Fibroblast of skin of left biceps (primary cell): ENCODE data around the gene TMBIM4.
"Not testable (repeated sequence)": the region's sequence is repeated elsewhere in the genome, so short reads cannot be mapped to it uniquely, and the experiment has no call there.

Experiments used
- DNase-seq, 2 experiments: peaks; one replicate each; pipeline ENCODE4 v3.0.0-alpha.2; 2013; ENCODE audit warnings: low read depth in 2 of 2

TMBIM4 gene

GRCh38 chr12:66184822-66185221 is 15.0 kb upstream of the TMBIM4 start:
- not testable (repeated sequence) for DNase-seq

- no peak for DNase-seq
Measured at GRCh38 chr12:66182956-66183355, 13.2 kb upstream of the TMBIM4 start.

- DNase-seq = no peak
Measured at GRCh38 chr12:66176105-66176900, 6.5 kb upstream of the TMBIM4 start.

GRCh38 chr12:66174391-66175325 is 4.9 kb upstream of the TMBIM4 start:
- not testable (repeated sequence) for DNase-seq

GRCh38 chr12:66170606-66171005 is 810 bp upstream of the TMBIM4 start:
- DNase-seq = no peak

- DNase-seq = no peak
Measured at GRCh38 chr12:66168410-66168809, 1.4 kb downstream of the TMBIM4 start.

GRCh38 chr12:66166561-66166960 is 3.2 kb downstream of the TMBIM4 start:
- no peak for DNase-seq

GRCh38 chr12:66165141-66165540 is 4.7 kb downstream of the TMBIM4 start:
- no peak for DNase-seq

- DNase-seq = no peak
Measured at GRCh38 chr12:66164349-66164821, 5.4 kb downstream of the TMBIM4 start.

- no peak for DNase-seq
Measured at GRCh38 chr12:66163289-66163688, 6.5 kb downstream of the TMBIM4 start.

- no peak for DNase-seq
Measured at GRCh38 chr12:66162701-66163100, 7.1 kb downstream of the TMBIM4 start.

- no peak for DNase-seq
Measured at GRCh38 chr12:66160704-66161103, 9.1 kb downstream of the TMBIM4 start.

- DNase-seq = no peak
Measured at GRCh38 chr12:66159123-66159522, 10.7 kb downstream of the TMBIM4 start.

GRCh38 chr12:66156654-66157053 is 13.1 kb downstream of the TMBIM4 start:
- no peak for DNase-seq

GRCh38 chr12:66154776-66155175 is 15.0 kb downstream of the TMBIM4 start:
- no peak for DNase-seq

- DNase-seq = peak in 1 of 2 experiments; percentile 8
Measured at GRCh38 chr12:66152732-66153131, 17.1 kb downstream of the TMBIM4 start.

- no peak for DNase-seq
Measured at GRCh38 chr12:66149702-66150398, 19.9 kb downstream of the TMBIM4 start.

- DNase-seq = peak; percentile 26 to 28
Measured at GRCh38 chr12:66144791-66145754, 24.7 kb downstream of the TMBIM4 start.

- DNase-seq = no peak
Measured at GRCh38 chr12:66143868-66144267, 25.9 kb downstream of the TMBIM4 start.

GRCh38 chr12:66142826-66143225 is 27.0 kb downstream of the TMBIM4 start:
- DNase-seq = no peak

GRCh38 chr12:66141299-66141698 is 28.5 kb downstream of the TMBIM4 start:
- no peak for DNase-seq
